GM19467 (cell line): ENCODE measurements around the gene UBE2R2.
"Not testable (repeated sequence)": the region's sequence is repeated elsewhere in the genome, so short reads cannot be mapped to it uniquely, and the experiment has no call there.

Source experiments
- ATAC-seq: cut with Tn5 transposase; IDR thresholded peaks from one replicate; pipeline ENCODE4 v1.9.1; 2021; ENCODE audit warnings: mild to moderate bottlenecking, moderate library complexity; ENCODE audit not compliant: unreplicated experiment

The UBE2R2 gene

GRCh38 chr9:33836261-33836660 is 19.3 kb downstream of the UBE2R2 start:
- not testable (repeated sequence) for ATAC-seq

- ATAC-seq: no peak
Observed at GRCh38 chr9:33837138-33837537, 20.2 kb downstream of the UBE2R2 start.

- no peak for ATAC-seq
Observed at GRCh38 chr9:33840381-33840780, 23.4 kb downstream of the UBE2R2 start.

GRCh38 chr9:33843312-33843961 is 26.5 kb downstream of the UBE2R2 start:
- ATAC-seq: no peak

GRCh38 chr9:33846231-33846630 is 29.3 kb downstream of the UBE2R2 start:
- no peak for ATAC-seq

GRCh38 chr9:33847894-33848205 is 30.9 kb downstream of the UBE2R2 start:
- not testable (repeated sequence) for ATAC-seq

GRCh38 chr9:33850267-33850629 is 33.3 kb downstream of the UBE2R2 start:
- ATAC-seq: no peak

- no peak for ATAC-seq
Observed at GRCh38 chr9:33850677-33851076, 33.7 kb downstream of the UBE2R2 start.

- ATAC-seq: no peak
Observed at GRCh38 chr9:33851301-33851700, 34.3 kb downstream of the UBE2R2 start.

- no peak for ATAC-seq
Observed at GRCh38 chr9:33852216-33852826, 35.4 kb downstream of the UBE2R2 start.

GRCh38 chr9:33856247-33856646 is 39.3 kb downstream of the UBE2R2 start:
- no peak for ATAC-seq

GRCh38 chr9:33858423-33858822 is 41.5 kb downstream of the UBE2R2 start:
- ATAC-seq: no peak

- ATAC-seq: no peak
Observed at GRCh38 chr9:33860200-33860871, 43.4 kb downstream of the UBE2R2 start.

GRCh38 chr9:33861917-33862453 is 45.0 kb downstream of the UBE2R2 start:
- ATAC-seq: no peak

- not testable (repeated sequence) for ATAC-seq
Observed at GRCh38 chr9:33863027-33863426, 46.1 kb downstream of the UBE2R2 start.

GRCh38 chr9:33867747-33868439 is 50.9 kb downstream of the UBE2R2 start:
- no peak for ATAC-seq

GRCh38 chr9:33868440-33868973 is 51.5 kb downstream of the UBE2R2 start:
- no peak for ATAC-seq

- not testable (repeated sequence) for ATAC-seq
Observed at GRCh38 chr9:33869243-33869642, 52.3 kb downstream of the UBE2R2 start.

- no peak for ATAC-seq
Observed at GRCh38 chr9:33877727-33878489, 60.9 kb downstream of the UBE2R2 start.

GRCh38 chr9:33878691-33879366 is 61.9 kb downstream of the UBE2R2 start:
- no peak for ATAC-seq
